Measurements from ENCODE around the gene RHOV. TPM values are rescaled to one million over a fixed set of nuclear protein-coding genes. Genes with fewer than 3 reads are reported as not detected.

RHOV gene
- polyA plus RNA-seq, 1 donor from 2014 or later = 2.8 TPM

DNA sequence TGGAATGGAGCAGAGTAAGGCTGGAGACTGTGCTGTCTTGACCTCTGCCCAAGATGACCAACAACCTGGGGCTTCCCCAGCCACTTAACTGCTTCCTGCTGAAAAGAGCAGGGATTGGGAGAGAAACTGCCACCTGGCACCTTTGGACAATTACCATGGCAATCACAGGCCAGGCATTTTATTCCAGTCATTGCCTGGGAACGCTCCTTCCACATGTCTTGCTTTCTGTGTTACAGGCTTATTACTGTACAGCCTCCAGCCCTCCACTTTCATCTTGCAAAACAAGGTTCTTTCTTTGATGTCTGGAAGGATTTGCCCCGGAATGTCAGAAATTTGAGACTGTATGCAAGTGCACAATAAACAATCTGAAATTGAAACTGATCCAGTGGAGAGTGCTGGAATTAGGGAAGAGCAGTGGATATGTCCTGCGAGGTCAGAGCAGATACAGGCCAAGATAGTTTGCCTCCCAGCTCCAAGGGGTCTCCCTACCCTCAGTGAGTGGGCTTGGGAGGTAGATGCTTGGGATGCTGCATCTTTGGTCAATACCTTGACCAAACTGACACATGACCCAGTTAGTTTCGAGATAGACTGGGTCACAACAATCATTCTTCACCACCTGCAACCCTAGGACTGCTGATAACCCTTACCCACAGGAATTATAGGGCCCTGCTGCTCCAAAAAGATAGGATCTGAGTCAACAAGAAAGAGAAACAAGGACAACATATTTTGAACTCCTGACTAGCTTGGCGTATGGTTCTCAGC, 48.2 kb downstream of the RHOV start:
- H3K9me3 ChIP-seq (ENCODE audit: low read length) = no peaks in the 10 kb centered on the region
- TF ChIP-seq POLR2AphosphoS5 (IDR thresholded peaks at IDR 0.05) (no peak), MXI1 (conservative IDR thresholded peaks at IDR 0.05; ENCODE audit: poor library complexity, severe bottlenecking) (no peak), TAF1 (IDR thresholded peaks at IDR 0.05; ENCODE audit: low read depth) (no peak), EZH2 (IDR thresholded peaks at IDR 0.05; ENCODE audit: borderline replicate concordance, insufficient read depth, low read length, poor library complexity, severe bottlenecking) (no peak), RAD21 (conservative IDR thresholded peaks at IDR 0.05) (no peak), SMC3 (conservative IDR thresholded peaks at IDR 0.05; ENCODE audit: poor library complexity) (no peak), EP300 (conservative IDR thresholded peaks at IDR 0.05; ENCODE audit: poor library complexity, severe bottlenecking) (no peak)
- TF ChIP-seq, protein P1, sequence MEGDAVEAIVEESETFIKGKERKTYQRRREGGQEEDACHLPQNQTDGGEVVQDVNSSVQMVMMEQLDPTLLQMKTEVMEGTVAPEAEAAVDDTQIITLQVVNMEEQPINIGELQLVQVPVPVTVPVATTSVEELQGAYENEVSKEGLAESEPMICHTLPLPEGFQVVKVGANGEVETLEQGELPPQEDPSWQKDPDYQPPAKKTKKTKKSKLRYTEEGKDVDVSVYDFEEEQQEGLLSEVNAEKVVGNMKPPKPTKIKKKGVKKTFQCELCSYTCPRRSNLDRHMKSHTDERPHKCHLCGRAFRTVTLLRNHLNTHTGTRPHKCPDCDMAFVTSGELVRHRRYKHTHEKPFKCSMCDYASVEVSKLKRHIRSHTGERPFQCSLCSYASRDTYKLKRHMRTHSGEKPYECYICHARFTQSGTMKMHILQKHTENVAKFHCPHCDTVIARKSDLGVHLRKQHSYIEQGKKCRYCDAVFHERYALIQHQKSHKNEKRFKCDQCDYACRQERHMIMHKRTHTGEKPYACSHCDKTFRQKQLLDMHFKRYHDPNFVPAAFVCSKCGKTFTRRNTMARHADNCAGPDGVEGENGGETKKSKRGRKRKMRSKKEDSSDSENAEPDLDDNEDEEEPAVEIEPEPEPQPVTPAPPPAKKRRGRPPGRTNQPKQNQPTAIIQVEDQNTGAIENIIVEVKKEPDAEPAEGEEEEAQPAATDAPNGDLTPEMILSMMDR (IDR thresholded peaks at IDR 0.05; ENCODE audit: poor library complexity, severe bottlenecking) = no peak
- TF ChIP-seq, protein P2, sequence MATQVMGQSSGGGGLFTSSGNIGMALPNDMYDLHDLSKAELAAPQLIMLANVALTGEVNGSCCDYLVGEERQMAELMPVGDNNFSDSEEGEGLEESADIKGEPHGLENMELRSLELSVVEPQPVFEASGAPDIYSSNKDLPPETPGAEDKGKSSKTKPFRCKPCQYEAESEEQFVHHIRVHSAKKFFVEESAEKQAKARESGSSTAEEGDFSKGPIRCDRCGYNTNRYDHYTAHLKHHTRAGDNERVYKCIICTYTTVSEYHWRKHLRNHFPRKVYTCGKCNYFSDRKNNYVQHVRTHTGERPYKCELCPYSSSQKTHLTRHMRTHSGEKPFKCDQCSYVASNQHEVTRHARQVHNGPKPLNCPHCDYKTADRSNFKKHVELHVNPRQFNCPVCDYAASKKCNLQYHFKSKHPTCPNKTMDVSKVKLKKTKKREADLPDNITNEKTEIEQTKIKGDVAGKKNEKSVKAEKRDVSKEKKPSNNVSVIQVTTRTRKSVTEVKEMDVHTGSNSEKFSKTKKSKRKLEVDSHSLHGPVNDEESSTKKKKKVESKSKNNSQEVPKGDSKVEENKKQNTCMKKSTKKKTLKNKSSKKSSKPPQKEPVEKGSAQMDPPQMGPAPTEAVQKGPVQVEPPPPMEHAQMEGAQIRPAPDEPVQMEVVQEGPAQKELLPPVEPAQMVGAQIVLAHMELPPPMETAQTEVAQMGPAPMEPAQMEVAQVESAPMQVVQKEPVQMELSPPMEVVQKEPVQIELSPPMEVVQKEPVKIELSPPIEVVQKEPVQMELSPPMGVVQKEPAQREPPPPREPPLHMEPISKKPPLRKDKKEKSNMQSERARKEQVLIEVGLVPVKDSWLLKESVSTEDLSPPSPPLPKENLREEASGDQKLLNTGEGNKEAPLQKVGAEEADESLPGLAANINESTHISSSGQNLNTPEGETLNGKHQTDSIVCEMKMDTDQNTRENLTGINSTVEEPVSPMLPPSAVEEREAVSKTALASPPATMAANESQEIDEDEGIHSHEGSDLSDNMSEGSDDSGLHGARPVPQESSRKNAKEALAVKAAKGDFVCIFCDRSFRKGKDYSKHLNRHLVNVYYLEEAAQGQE (IDR thresholded peaks at IDR 0.05; ENCODE audit: borderline replicate concordance) = no peak
- no peak overlapping the region for H3K4me2 ChIP-seq (ENCODE audit: low read length)
- H3K9me2 ChIP-seq (ENCODE audit: insufficient read depth, low read length) = no peaks in the 10 kb centered on the region
- H3K36me3 ChIP-seq (ENCODE audit: insufficient read depth, low read length) = no peaks in the 10 kb centered on the region
- H2AFZ ChIP-seq (ENCODE audit: low read depth, low read length) = no peak overlapping the region
- H3K9ac ChIP-seq (ENCODE audit: low read length) = no peak overlapping the region
- no peaks in the 10 kb centered on the region for H3K79me2 ChIP-seq (replicated peaks; ENCODE audit: insufficient read depth, low read length)
- H3K27ac ChIP-seq (ENCODE audit: low read length) = no peak overlapping the region
- H4K20me1 ChIP-seq (ENCODE audit: insufficient read depth) = no peaks in the 10 kb centered on the region
- no peaks in the 10 kb centered on the region for H3K27me3 ChIP-seq (ENCODE audit: insufficient read depth, low read depth, low read length)
- no peaks in the 10 kb centered on the region for H3F3A ChIP-seq (ENCODE audit: insufficient read depth, low read length, poor library complexity, severe bottlenecking)
- no peak overlapping the region for H3K4me3 ChIP-seq (ENCODE audit: low read length)

DNA sequence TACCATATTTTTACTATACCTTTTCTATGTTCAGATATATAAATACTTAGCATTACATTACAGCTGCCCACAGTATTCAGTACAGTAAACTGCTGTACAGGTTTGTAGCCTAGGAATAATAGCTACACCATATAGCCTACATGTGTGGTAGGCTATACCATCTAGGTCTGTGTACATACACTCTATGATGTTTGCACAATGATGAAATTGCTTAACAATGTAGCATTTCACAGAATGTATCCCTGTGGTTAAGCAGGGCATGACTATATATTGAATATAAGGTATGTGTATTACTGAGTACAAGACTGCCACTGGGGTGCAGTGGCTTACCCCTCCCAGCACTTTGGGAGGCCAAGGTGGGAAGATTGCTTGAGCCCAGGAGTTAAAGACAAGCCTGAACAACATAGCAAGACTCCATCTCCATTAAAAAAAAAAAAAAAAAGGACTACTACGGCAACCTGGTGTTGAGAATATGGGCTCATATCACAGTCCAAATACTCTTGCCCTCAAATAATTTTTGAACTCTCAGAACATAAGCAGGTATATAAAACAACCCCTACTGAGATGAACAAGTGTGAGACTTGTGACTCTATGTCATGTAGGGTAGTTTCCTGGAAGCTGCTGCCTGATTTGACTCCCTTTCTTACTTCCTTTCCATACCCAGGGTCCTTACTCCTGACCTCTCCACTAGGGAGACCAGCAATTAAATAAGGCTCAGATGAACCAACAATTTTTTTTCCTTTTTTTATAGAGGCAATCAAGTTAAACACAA, 50.3 kb downstream of the RHOV start:
- Histone ChIP-seq H3K27ac (ENCODE audit: low read length) (no peak overlapping the region), H3K9me3 (ENCODE audit: low read length) (no peaks in the 10 kb centered on the region), H3F3A (ENCODE audit: insufficient read depth, low read length, poor library complexity, severe bottlenecking) (no peaks in the 10 kb centered on the region), H3K4me2 (ENCODE audit: low read length) (no peak overlapping the region), H3K27me3 (ENCODE audit: insufficient read depth, low read depth, low read length) (no peaks in the 10 kb centered on the region), H2AFZ (ENCODE audit: low read depth, low read length) (no peak overlapping the region), H4K20me1 (ENCODE audit: insufficient read depth) (no peaks in the 10 kb centered on the region), H3K9me2 (ENCODE audit: insufficient read depth, low read length) (no peaks in the 10 kb centered on the region), H3K79me2 (replicated peaks; ENCODE audit: insufficient read depth, low read length) (no peaks in the 10 kb centered on the region), H3K4me3 (ENCODE audit: low read length) (no peak overlapping the region), H3K36me3 (ENCODE audit: insufficient read depth, low read length) (no peaks in the 10 kb centered on the region), H3K9ac (ENCODE audit: low read length) (no peak overlapping the region)
- TF ChIP-seq SMC3 (conservative IDR thresholded peaks at IDR 0.05; ENCODE audit: poor library complexity) (no peak), EZH2 (IDR thresholded peaks at IDR 0.05; ENCODE audit: borderline replicate concordance, insufficient read depth, low read length, poor library complexity, severe bottlenecking) (no peak), MXI1 (conservative IDR thresholded peaks at IDR 0.05; ENCODE audit: poor library complexity, severe bottlenecking) (no peak), TAF1 (IDR thresholded peaks at IDR 0.05; ENCODE audit: low read depth) (no peak), POLR2AphosphoS5 (IDR thresholded peaks at IDR 0.05) (no peak), RAD21 (conservative IDR thresholded peaks at IDR 0.05) (no peak), EP300 (conservative IDR thresholded peaks at IDR 0.05; ENCODE audit: poor library complexity, severe bottlenecking) (no peak)
- TF ChIP-seq, protein P1 (IDR thresholded peaks at IDR 0.05; ENCODE audit: poor library complexity, severe bottlenecking) = no peak
- TF ChIP-seq, protein P2 (IDR thresholded peaks at IDR 0.05; ENCODE audit: borderline replicate concordance) = no peak
